HEK293 (cell line): ENCODE measurements around the gene WASF1.

Experiments used
- CTCF ChIA-PET: fragments of 350-600 bp; formaldehyde crosslinking; extraction: SDS; loops from one replicate; lab custom pipeline; 2021; ENCODE audit warnings: antibody characterized with exemption; lab: Yijun Ruan, JAX
- POLR2A ChIA-PET: fragments of 300-600 bp; formaldehyde crosslinking; extraction: SDS; loops from one replicate; lab custom pipeline; 2020; ENCODE audit warnings: antibody characterized with exemption, inconsistent platforms; lab: Yijun Ruan, JAX
- H3K27ac ChIP-seq: fragments of 200-500 bp; sonication (Bioruptor generic); 2 replicates; pipeline ENCODE4 v1.5.1; 2014; ENCODE audit warnings: low read depth, low read length, control low read depth, inconsistent platforms; ENCODE audit errors: extremely low read depth
- H3K36me3 ChIP-seq, 2 experiments: fragments of 200-500 bp in 1 of 2; sonication (Bioruptor generic) in 1 of 2; 1 replicate in 1 of 2; 2 replicates in 1 of 2; pipeline ENCODE4 v1.5.1; 2014 to 2017; ENCODE audit warnings: inconsistent platforms in 2 of 2, low read length in 2 of 2; ENCODE audit not compliant: control insufficient read depth in 2 of 2, insufficient read depth in 1 of 2
- H3K4me1 ChIP-seq: fragments of 200-500 bp; sonication (Bioruptor generic); 2 replicates; pipeline ENCODE4 v1.5.1; 2014; ENCODE audit warnings: mild to moderate bottlenecking, low read length, inconsistent platforms; ENCODE audit not compliant: control insufficient read depth, insufficient read depth
- H3K4me3 ChIP-seq: 2 replicates; pipeline ENCODE4 v1.5.1; 2011; ENCODE audit warnings: low read depth, mild to moderate bottlenecking, control low read depth, low read length, moderate library complexity
- H3K9me3 ChIP-seq: fragments of 200-500 bp; sonication (Bioruptor generic); 2 replicates; pipeline ENCODE4 v1.5.1; 2014; ENCODE audit warnings: low read depth, low read length, inconsistent platforms; ENCODE audit not compliant: control insufficient read depth, insufficient read depth
- BCL11B ChIP-seq: fragments of 450-650 bp; formaldehyde crosslinking; IDR thresholded peaks from 2 replicates; pipeline ENCODE4 v1.5.1; 2016; ENCODE audit warnings: low read depth, missing biosample characterization, missing genetic modification characterization
- FEZF1 ChIP-seq: fragments of 450-650 bp; formaldehyde crosslinking; IDR thresholded peaks from 2 replicates; pipeline ENCODE4 v1.5.1; 2016; ENCODE audit warnings: missing biosample characterization, missing genetic modification characterization
- GLI2 ChIP-seq: fragments of 450-650 bp; formaldehyde crosslinking; IDR thresholded peaks from 2 replicates; pipeline ENCODE4; 2017; ENCODE audit warnings: missing biosample characterization, missing genetic modification characterization, low read depth, borderline replicate concordance
- KLF8 ChIP-seq: fragments of 450-650 bp; formaldehyde crosslinking; IDR thresholded peaks from 2 replicates; pipeline ENCODE4 v1.5.1; 2016; ENCODE audit warnings: missing biosample characterization, missing genetic modification characterization
- SP2 ChIP-seq: fragments of 450-650 bp; formaldehyde crosslinking; IDR thresholded peaks from 2 replicates; pipeline ENCODE4 v1.5.1; 2016; ENCODE audit warnings: missing biosample characterization, missing genetic modification characterization
- ZBTB8A ChIP-seq: fragments of 450-650 bp; formaldehyde crosslinking; IDR thresholded peaks from 2 replicates; pipeline ENCODE4 v1.5.1; 2016; ENCODE audit warnings: missing biosample characterization, missing genetic modification characterization
- ZFP41 ChIP-seq: fragments of 450-650 bp; formaldehyde crosslinking; IDR thresholded peaks from 2 replicates; pipeline ENCODE4 v1.5.1; 2016; ENCODE audit warnings: missing biosample characterization, missing genetic modification characterization, borderline replicate concordance
- ZNF24 ChIP-seq: fragments of 450-650 bp; formaldehyde crosslinking; IDR thresholded peaks from 2 replicates; pipeline ENCODE4 v1.5.1; 2016; ENCODE audit warnings: missing biosample characterization, missing genetic modification characterization
- ZNF350 ChIP-seq: fragments of 450-650 bp; formaldehyde crosslinking; IDR thresholded peaks from 2 replicates; pipeline ENCODE4 v1.5.0; 2017; ENCODE audit warnings: missing biosample characterization, mild to moderate bottlenecking, missing genetic modification characterization
- ZNF404 ChIP-seq: fragments of 450-650 bp; formaldehyde crosslinking; IDR thresholded peaks from 2 replicates; pipeline ENCODE4 v1.5.1; 2017; ENCODE audit warnings: missing biosample characterization, missing genetic modification characterization
- ZNF521 ChIP-seq: fragments of 450-650 bp; formaldehyde crosslinking; IDR thresholded peaks from 2 replicates; pipeline ENCODE4 v1.5.1; 2017; ENCODE audit warnings: missing biosample characterization, mild to moderate bottlenecking, missing genetic modification characterization
- ZNF548 ChIP-seq: fragments of 450-650 bp; formaldehyde crosslinking; IDR thresholded peaks from 2 replicates; pipeline ENCODE4 v1.5.1; 2016; ENCODE audit warnings: missing biosample characterization, missing genetic modification characterization
- ZNF707 ChIP-seq: fragments of 450-650 bp; formaldehyde crosslinking; IDR thresholded peaks from 2 replicates; pipeline ENCODE4 v1.5.1; 2016; ENCODE audit warnings: missing biosample characterization, missing genetic modification characterization
- TF ChIP-seq, protein P1 (sequence below): fragments of 450-650 bp; formaldehyde crosslinking; IDR thresholded peaks from 2 replicates; pipeline ENCODE4 v1.5.1; 2016; ENCODE audit warnings: missing biosample characterization, missing genetic modification characterization, low read depth
- TF ChIP-seq, protein P2 (sequence below): fragments of 450-650 bp; formaldehyde crosslinking; IDR thresholded peaks from 2 replicates; pipeline ENCODE4 v1.5.1; 2016; ENCODE audit warnings: missing biosample characterization, missing genetic modification characterization

WASF1 gene

DNA sequence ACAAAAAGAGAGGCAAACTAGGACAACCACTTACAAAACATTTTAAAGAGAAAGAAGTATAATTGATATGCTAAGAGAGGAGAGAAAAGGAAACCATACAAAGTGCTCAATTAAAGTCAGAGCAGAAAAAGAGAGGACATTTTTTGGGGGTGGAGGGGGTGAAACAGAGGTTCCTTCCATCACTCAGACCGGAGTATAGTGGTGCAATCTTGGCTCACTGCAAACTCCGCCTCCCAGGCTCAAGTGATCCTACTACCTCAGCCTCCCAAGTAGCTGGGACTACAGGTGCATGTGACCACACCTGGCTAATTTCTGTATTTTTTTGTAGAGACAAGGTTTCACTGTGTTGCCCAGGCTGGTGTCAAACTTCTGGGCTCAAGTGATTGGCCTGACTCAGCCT lies 9.4 kb downstream of the WASF1 start:
- TF ChIP-seq ZNF548 (tag by site-specific recombination), result no peak
- TF ChIP-seq BCL11B (tag by site-specific recombination), result no peak
- TF ChIP-seq, protein P1, sequence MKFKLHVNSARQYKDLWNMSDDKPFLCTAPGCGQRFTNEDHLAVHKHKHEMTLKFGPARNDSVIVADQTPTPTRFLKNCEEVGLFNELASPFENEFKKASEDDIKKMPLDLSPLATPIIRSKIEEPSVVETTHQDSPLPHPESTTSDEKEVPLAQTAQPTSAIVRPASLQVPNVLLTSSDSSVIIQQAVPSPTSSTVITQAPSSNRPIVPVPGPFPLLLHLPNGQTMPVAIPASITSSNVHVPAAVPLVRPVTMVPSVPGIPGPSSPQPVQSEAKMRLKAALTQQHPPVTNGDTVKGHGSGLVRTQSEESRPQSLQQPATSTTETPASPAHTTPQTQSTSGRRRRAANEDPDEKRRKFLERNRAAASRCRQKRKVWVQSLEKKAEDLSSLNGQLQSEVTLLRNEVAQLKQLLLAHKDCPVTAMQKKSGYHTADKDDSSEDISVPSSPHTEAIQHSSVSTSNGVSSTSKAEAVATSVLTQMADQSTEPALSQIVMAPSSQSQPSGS (tag by site-specific recombination), result no peak
- TF ChIP-seq ZNF521 (tag by site-specific recombination), result no peak
- TF ChIP-seq SP2 (tag by site-specific recombination), result no peak
- no peak for TF ChIP-seq GLI2 (tag by site-specific recombination)
- CTCF ChIA-PET, result no interaction called here
- Histone ChIP-seq H3K36me3 (no peaks in the 10 kb centered on the region), H3K27ac (no peak overlapping the region), H3K9me3 (no peaks in the 10 kb centered on the region), H3K4me3 (no peak overlapping the region), H3K4me1 (peaks cover 6% of the 10 kb centered on the region; the same call in 1 of the 2 replicates)
- POLR2A ChIA-PET, result no interaction called here

DNA sequence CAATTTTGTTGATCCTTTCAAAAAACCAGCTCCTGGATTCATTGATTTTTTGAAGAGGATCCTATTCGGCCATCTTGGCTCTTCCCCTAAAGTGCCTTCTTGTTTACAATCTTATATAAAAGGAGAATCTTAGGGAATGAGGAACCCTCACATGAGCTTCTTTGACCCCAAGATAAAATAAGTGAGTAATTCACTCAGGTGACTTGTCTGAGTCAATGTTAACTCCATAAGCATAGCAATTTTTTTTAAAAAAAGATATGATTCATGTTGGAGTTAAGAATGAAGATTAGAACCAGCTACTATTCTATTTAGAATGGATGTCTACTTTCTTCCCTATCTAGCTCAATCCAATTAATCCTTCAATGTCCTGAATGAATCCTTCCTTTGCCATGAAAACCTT lies 21.0 kb downstream of the WASF1 start:
- no peaks in the 10 kb centered on the region for H3K4me1 ChIP-seq
- no peaks in the 10 kb centered on the region for H3K9me3 ChIP-seq
- CTCF ChIA-PET, result interaction anchor here (0.6 to 0.7 kb wide), 2 partner anchors 375 to 502 kb away, joined by 3 to 5 read pairs; no protein-coding TSS in a partner anchor
- no peak overlapping the region for H3K27ac ChIP-seq
- no peaks in the 10 kb centered on the region for H3K36me3 ChIP-seq
- TF ChIP-seq ZNF707 (tag by site-specific recombination), result no peak
- TF ChIP-seq, protein P1 (tag by site-specific recombination), result no peak
- TF ChIP-seq FEZF1 (tag by site-specific recombination), result no peak
- no peak for TF ChIP-seq KLF8 (tag by site-specific recombination)
- no peak for TF ChIP-seq ZBTB8A (tag by site-specific recombination)
- no peak for TF ChIP-seq ZNF24 (tag by site-specific recombination)
- TF ChIP-seq ZNF548 (tag by site-specific recombination), result no peak
- POLR2A ChIA-PET, result no interaction called here
- H3K4me3 ChIP-seq, result no peak overlapping the region

DNA sequence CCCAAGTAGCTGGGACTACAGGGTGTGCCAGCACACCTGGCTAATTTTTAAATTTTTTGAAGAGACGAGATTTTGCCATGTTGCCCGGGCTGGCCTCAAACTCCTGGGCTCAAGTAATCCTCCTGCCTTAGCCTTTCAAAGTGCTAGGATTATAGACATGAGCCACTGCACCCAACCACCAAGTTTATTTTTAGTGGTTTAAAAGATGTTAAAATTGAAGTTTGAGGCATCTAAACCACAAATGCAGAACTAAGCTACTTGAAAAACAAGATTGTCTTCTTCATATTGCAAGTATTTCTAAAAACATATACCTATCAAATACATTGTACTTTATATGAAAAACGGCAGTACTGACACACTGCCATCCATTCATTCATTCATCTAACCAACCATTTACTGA lies 31.6 kb downstream of the WASF1 start:
- Histone ChIP-seq H3K4me1 (no peaks in the 10 kb centered on the region), H3K9me3 (no peaks in the 10 kb centered on the region), H3K36me3 (no peaks in the 10 kb centered on the region; a peak in 1 of 3 replicates), H3K27ac (no peak overlapping the region), H3K4me3 (no peak overlapping the region)
- ChIA-PET POLR2A (interaction anchor here (0.6 kb wide), 2 partner anchors 28 to 444 kb away, joined by 3 read pairs; no protein-coding TSS in a partner anchor), CTCF (interaction anchor here (0.9 kb wide), 1 partner anchor 108 kb away, joined by 3 read pairs; no protein-coding TSS in a partner anchor)
- TF ChIP-seq ZNF350 (tag by site-specific recombination), result no peak
- TF ChIP-seq ZNF404, result no peak
- TF ChIP-seq ZFP41 (tag by site-specific recombination), result no peak
- TF ChIP-seq, protein P2, sequence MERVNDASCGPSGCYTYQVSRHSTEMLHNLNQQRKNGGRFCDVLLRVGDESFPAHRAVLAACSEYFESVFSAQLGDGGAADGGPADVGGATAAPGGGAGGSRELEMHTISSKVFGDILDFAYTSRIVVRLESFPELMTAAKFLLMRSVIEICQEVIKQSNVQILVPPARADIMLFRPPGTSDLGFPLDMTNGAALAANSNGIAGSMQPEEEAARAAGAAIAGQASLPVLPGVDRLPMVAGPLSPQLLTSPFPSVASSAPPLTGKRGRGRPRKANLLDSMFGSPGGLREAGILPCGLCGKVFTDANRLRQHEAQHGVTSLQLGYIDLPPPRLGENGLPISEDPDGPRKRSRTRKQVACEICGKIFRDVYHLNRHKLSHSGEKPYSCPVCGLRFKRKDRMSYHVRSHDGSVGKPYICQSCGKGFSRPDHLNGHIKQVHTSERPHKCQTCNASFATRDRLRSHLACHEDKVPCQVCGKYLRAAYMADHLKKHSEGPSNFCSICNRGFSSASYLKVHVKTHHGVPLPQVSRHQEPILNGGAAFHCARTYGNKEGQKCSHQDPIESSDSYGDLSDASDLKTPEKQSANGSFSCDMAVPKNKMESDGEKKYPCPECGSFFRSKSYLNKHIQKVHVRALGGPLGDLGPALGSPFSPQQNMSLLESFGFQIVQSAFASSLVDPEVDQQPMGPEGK (tag by site-specific recombination), result no peak
